Smooth muscle cell (in vitro differentiated cells): ENCODE measurements around the gene RAD21L1. TPM values are rescaled to one million over a fixed set of nuclear protein-coding genes. Genes with fewer than 3 reads are reported as not detected.

Source experiments
- DNase-seq: peaks from one replicate; lab custom pipeline; 2025; ENCODE audit not compliant: unreplicated experiment; lab: John Stamatoyannopoulos, UW
- H2AFZ ChIP-seq: fragments of 200-600 bp; sonication (generic); 2 replicates; pipeline ENCODE4 v1.6.0; 2016; ENCODE audit warnings: antibody characterized with exemption, low read depth, mild to moderate bottlenecking
- H3F3A ChIP-seq: fragments of 200-600 bp; sonication (generic); 2 replicates; pipeline ENCODE4 v1.6.0; 2017; ENCODE audit warnings: antibody characterized with exemption, low read depth
- H3K27ac ChIP-seq: fragments of 200-600 bp; sonication (generic); 2 replicates; pipeline ENCODE4 v1.5.1; 2016; ENCODE audit warnings: low read depth, mild to moderate bottlenecking
- H3K27me3 ChIP-seq: fragments of 200-600 bp; sonication (generic); 2 replicates; pipeline ENCODE4 v1.6.1; 2016; ENCODE audit warnings: low read depth, mild to moderate bottlenecking
- H3K36me3 ChIP-seq: fragments of 200-600 bp; sonication (generic); 2 replicates; pipeline ENCODE4 v1.5.1; 2016; ENCODE audit warnings: low read depth
- H3K4me1 ChIP-seq: fragments of 200-600 bp; sonication (generic); 2 replicates; pipeline ENCODE4 v1.5.1; 2016; ENCODE audit warnings: low read depth
- H3K4me2 ChIP-seq: fragments of 200-600 bp; sonication (generic); 2 replicates; pipeline ENCODE4 v1.6.0; 2016; ENCODE audit warnings: mild to moderate bottlenecking
- H3K4me3 ChIP-seq: fragments of 200-600 bp; sonication (generic); 2 replicates; pipeline ENCODE4 v1.5.1; 2016; ENCODE audit warnings: mild to moderate bottlenecking
- H3K79me2 ChIP-seq: fragments of 200-600 bp; sonication (generic); 2 replicates; pipeline ENCODE4 v1.6.0; 2016; ENCODE audit warnings: low read depth, mild to moderate bottlenecking
- H3K9ac ChIP-seq: fragments of 200-600 bp; sonication (generic); 2 replicates; pipeline ENCODE4 v1.6.0; 2016; ENCODE audit warnings: low read depth
- H3K9me3 ChIP-seq: fragments of 200-600 bp; sonication (generic); replicated peaks from 2 replicates; pipeline ENCODE4 v1.5.1; 2016; ENCODE audit warnings: low read depth
- H4K20me1 ChIP-seq: fragments of 200-600 bp; sonication (generic); 2 replicates; pipeline ENCODE4 v1.6.0; 2016; ENCODE audit warnings: low read depth
- WGBS: methylation state at CpG from one replicate; pipeline ENCODE4 v1.1.7; 2016; ENCODE audit warnings: low lambda C conversion rate; 5-methylcytosine and 5-hydroxymethylcytosine counted together
- polyA plus RNA-seq: library from polyadenylated mRNA; unstranded; fragments of >200 nt; fragmentation: Nextera tagmentation; extraction: Ambion mirVana; gene quantifications from 2 replicates; pipeline ENCODE4 v1.2.1, GENCODE V29; 2016
- total RNA-seq: library from RNA; depleted of rRNA; stranded (reverse); fragments of >200 nt; gene quantifications from 2 replicates; pipeline ENCODE4 v1.2.3, GENCODE V29; 2014
- TF ChIP-seq, protein P1 (sequence below): fragments of 200-600 bp; sonication (generic); IDR thresholded peaks from 2 replicates; pipeline ENCODE4 v1.5.1; 2017; ENCODE audit warnings: borderline replicate concordance, mild to moderate bottlenecking, antibody characterized with exemption; ENCODE audit not compliant: insufficient read depth, poor library complexity, severe bottlenecking

Gene RAD21L1
- total and polyA plus RNA-seq, 2 experiments from 2014 or later = not detected

DNA sequence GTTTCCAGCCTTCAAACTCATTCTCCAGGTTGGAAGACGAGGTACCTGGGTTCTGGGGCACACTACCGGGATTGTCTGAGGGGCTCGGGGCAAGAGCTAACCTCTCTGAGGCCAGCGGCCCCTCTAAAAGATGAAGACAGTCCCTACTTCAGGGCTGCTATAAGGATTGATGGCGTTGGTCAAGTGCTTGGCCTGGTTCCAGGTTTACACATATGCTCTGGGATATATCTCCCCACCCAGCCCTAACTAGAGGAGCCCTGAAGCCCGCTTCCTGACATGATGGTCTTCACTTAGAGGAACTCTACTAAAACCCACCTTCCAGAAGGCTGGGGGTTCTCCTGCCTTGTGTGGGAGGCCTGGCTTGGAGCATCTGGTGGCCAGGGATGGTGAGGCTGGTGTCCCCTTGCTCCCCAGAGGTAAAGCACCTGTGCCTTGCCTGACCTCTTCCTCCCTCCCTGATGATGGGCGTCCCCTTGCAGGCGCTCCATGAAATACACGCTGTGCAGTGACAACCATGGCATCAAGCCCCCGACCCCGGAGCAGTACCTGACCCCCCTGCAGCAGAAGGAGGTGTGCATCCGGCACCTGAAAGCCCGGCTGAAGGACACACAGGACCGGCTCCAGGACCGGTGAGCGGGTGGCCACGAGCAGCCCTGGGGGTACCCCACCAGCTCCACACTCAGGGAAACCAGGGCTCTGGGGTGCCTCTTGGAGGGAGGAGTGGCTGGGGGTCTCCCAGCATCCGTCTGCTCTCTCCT is 74.4 kb downstream of the RAD21L1 start:
- Histone ChIP-seq H3K79me2 (no peaks in the 10 kb centered on the region), H3K36me3 (no peaks in the 10 kb centered on the region), H2AFZ (no peak overlapping the region), H3K4me1 (peaks cover 7% of the 10 kb centered on the region), H3F3A (no peaks in the 10 kb centered on the region), H3K9ac (no peak overlapping the region), H3K4me3 (no peak overlapping the region), H3K27ac (no peak overlapping the region), H3K9me3 (no peaks in the 10 kb centered on the region), H3K4me2 (no peak overlapping the region), H4K20me1 (no peaks in the 10 kb centered on the region), H3K27me3 (no peaks in the 10 kb centered on the region)
- WGBS = 97% methylated on average over 18 of the region's 18 CpGs
- no peak for DNase-seq
- TF ChIP-seq, protein P1, sequence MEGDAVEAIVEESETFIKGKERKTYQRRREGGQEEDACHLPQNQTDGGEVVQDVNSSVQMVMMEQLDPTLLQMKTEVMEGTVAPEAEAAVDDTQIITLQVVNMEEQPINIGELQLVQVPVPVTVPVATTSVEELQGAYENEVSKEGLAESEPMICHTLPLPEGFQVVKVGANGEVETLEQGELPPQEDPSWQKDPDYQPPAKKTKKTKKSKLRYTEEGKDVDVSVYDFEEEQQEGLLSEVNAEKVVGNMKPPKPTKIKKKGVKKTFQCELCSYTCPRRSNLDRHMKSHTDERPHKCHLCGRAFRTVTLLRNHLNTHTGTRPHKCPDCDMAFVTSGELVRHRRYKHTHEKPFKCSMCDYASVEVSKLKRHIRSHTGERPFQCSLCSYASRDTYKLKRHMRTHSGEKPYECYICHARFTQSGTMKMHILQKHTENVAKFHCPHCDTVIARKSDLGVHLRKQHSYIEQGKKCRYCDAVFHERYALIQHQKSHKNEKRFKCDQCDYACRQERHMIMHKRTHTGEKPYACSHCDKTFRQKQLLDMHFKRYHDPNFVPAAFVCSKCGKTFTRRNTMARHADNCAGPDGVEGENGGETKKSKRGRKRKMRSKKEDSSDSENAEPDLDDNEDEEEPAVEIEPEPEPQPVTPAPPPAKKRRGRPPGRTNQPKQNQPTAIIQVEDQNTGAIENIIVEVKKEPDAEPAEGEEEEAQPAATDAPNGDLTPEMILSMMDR = no peak

GRCh38 chr20:1301031-1301529 is 75.2 kb downstream of the RAD21L1 start:
- no peaks in the 10 kb centered on the region for H3K27me3 ChIP-seq
- no peak overlapping the region for H3K9ac ChIP-seq
- no peaks in the 10 kb centered on the region for H4K20me1 ChIP-seq
- H3K4me1 ChIP-seq = peaks cover 7% of the 10 kb centered on the region
- H3K27ac ChIP-seq = no peak overlapping the region
- no peak overlapping the region for H3K4me3 ChIP-seq
- TF ChIP-seq, protein P1 = no peak
- WGBS = 53% methylated on average over 9 of the region's 9 CpGs
- no peak for DNase-seq
- H3K4me2 ChIP-seq = no peak overlapping the region
- no peaks in the 10 kb centered on the region for H3K36me3 ChIP-seq
- H2AFZ ChIP-seq = no peak overlapping the region
- no peaks in the 10 kb centered on the region for H3K79me2 ChIP-seq
- H3K9me3 ChIP-seq = no peaks in the 10 kb centered on the region
- H3F3A ChIP-seq = no peaks in the 10 kb centered on the region

DNA sequence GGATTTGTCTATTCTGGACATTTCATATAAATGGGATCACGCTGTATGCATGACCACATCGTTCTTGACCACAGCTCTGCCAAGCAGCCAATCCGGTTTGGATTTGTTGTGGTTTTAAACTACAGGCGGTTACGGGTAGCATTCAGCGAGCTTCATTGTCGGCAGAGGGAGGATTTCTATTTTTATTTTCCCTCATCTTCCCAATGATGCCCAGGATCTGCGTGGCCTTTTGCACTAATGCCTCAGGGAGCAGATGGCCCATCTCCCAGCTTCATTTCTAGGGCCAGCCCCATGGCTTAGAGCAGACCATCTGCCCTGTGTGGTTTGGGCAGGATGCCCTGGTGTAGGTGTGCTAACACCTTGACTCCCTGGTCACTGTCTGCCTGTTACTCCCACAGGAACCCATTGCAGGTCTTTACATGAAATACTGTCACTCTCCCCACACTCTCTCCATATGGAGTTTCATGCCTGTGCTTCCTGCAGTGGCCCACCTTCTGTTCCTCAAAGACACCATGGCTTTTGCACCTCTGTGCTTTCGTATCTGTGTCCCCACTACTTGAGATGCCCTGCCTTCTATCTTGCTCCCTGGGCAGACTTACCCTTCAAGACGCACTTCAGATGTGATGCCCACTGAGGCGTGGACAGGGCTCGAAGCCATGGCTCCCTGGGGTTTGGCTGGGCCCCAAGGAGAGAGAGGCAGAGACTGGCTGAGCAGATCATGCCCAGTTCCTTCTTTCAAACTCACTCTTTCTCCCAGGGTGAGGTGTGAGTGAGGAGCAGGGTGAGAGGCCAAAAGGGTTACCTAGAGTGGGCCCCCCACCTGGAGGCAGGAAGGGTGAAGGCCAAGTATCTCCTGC is 77.1 kb downstream of the RAD21L1 start:
- TF ChIP-seq, protein P1 = no peak
- H3K4me3 ChIP-seq = no peak overlapping the region
- H3K79me2 ChIP-seq = no peaks in the 10 kb centered on the region
- no peak overlapping the region for H3K4me2 ChIP-seq
- H3K27me3 ChIP-seq = no peaks in the 10 kb centered on the region
- H3K9ac ChIP-seq = no peak overlapping the region
- no peak for DNase-seq
- no peaks in the 10 kb centered on the region for H3K9me3 ChIP-seq
- no peaks in the 10 kb centered on the region for H3F3A ChIP-seq
- H3K4me1 ChIP-seq = peaks cover 7% of the 10 kb centered on the region
- no peaks in the 10 kb centered on the region for H4K20me1 ChIP-seq
- 94% methylated on average over 12 of the region's 12 CpGs for whole genome bisulfite sequencing
- no peak overlapping the region for H2AFZ ChIP-seq
- no peak overlapping the region for H3K27ac ChIP-seq
- H3K36me3 ChIP-seq = no peaks in the 10 kb centered on the region
